ENCODE measurements around the gene DDI1.

- TF ChIP-seq, protein P1, sequence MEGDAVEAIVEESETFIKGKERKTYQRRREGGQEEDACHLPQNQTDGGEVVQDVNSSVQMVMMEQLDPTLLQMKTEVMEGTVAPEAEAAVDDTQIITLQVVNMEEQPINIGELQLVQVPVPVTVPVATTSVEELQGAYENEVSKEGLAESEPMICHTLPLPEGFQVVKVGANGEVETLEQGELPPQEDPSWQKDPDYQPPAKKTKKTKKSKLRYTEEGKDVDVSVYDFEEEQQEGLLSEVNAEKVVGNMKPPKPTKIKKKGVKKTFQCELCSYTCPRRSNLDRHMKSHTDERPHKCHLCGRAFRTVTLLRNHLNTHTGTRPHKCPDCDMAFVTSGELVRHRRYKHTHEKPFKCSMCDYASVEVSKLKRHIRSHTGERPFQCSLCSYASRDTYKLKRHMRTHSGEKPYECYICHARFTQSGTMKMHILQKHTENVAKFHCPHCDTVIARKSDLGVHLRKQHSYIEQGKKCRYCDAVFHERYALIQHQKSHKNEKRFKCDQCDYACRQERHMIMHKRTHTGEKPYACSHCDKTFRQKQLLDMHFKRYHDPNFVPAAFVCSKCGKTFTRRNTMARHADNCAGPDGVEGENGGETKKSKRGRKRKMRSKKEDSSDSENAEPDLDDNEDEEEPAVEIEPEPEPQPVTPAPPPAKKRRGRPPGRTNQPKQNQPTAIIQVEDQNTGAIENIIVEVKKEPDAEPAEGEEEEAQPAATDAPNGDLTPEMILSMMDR (IDR thresholded peaks at IDR 0.05), result no peak
- TF ChIP-seq POLR2A (IDR thresholded peaks at IDR 0.05), result no peak
These were observed 23.8 kb downstream of the DDI1 start for GRCh38 chr11:104060004-104060794.

Measured in heart left ventricle (tissue), 13 donors.